Smooth muscle cell (in vitro differentiated cells): ENCODE measurements around the gene CAPN14. TPM values are rescaled to one million over a fixed set of nuclear protein-coding genes. Genes with fewer than 3 reads are reported as not detected.

Experiments
- DNase-seq: peaks from one replicate; lab custom pipeline; 2025; ENCODE audit not compliant: unreplicated experiment; lab: John Stamatoyannopoulos, UW
- H2AFZ ChIP-seq: fragments of 200-600 bp; sonication (generic); 2 replicates; pipeline ENCODE4 v1.6.0; 2016; ENCODE audit warnings: antibody characterized with exemption, low read depth, mild to moderate bottlenecking
- H3F3A ChIP-seq: fragments of 200-600 bp; sonication (generic); 2 replicates; pipeline ENCODE4 v1.6.0; 2017; ENCODE audit warnings: antibody characterized with exemption, low read depth
- H3K27ac ChIP-seq: fragments of 200-600 bp; sonication (generic); 2 replicates; pipeline ENCODE4 v1.5.1; 2016; ENCODE audit warnings: low read depth, mild to moderate bottlenecking
- H3K27me3 ChIP-seq: fragments of 200-600 bp; sonication (generic); 2 replicates; pipeline ENCODE4 v1.6.1; 2016; ENCODE audit warnings: low read depth, mild to moderate bottlenecking
- H3K36me3 ChIP-seq: fragments of 200-600 bp; sonication (generic); 2 replicates; pipeline ENCODE4 v1.5.1; 2016; ENCODE audit warnings: low read depth
- H3K4me1 ChIP-seq: fragments of 200-600 bp; sonication (generic); 2 replicates; pipeline ENCODE4 v1.5.1; 2016; ENCODE audit warnings: low read depth
- H3K4me2 ChIP-seq: fragments of 200-600 bp; sonication (generic); 2 replicates; pipeline ENCODE4 v1.6.0; 2016; ENCODE audit warnings: mild to moderate bottlenecking
- H3K4me3 ChIP-seq: fragments of 200-600 bp; sonication (generic); 2 replicates; pipeline ENCODE4 v1.5.1; 2016; ENCODE audit warnings: mild to moderate bottlenecking
- H3K79me2 ChIP-seq: fragments of 200-600 bp; sonication (generic); 2 replicates; pipeline ENCODE4 v1.6.0; 2016; ENCODE audit warnings: low read depth, mild to moderate bottlenecking
- H3K9ac ChIP-seq: fragments of 200-600 bp; sonication (generic); 2 replicates; pipeline ENCODE4 v1.6.0; 2016; ENCODE audit warnings: low read depth
- H3K9me3 ChIP-seq: fragments of 200-600 bp; sonication (generic); replicated peaks from 2 replicates; pipeline ENCODE4 v1.5.1; 2016; ENCODE audit warnings: low read depth
- H4K20me1 ChIP-seq: fragments of 200-600 bp; sonication (generic); 2 replicates; pipeline ENCODE4 v1.6.0; 2016; ENCODE audit warnings: low read depth
- CTCF ChIP-seq: fragments of 200-600 bp; sonication (generic); IDR thresholded peaks from 2 replicates; pipeline ENCODE4 v1.5.1; 2017; ENCODE audit warnings: borderline replicate concordance, mild to moderate bottlenecking, antibody characterized with exemption; ENCODE audit not compliant: insufficient read depth, poor library complexity, severe bottlenecking
- WGBS: methylation state at CpG from one replicate; pipeline ENCODE4 v1.1.7; 2016; ENCODE audit warnings: low lambda C conversion rate; 5-methylcytosine and 5-hydroxymethylcytosine counted together
- polyA plus RNA-seq: library from polyadenylated mRNA; unstranded; fragments of >200 nt; fragmentation: Nextera tagmentation; extraction: Ambion mirVana; gene quantifications from 2 replicates; pipeline ENCODE4 v1.2.1, GENCODE V29; 2016
- total RNA-seq: library from RNA; depleted of rRNA; stranded (reverse); fragments of >200 nt; gene quantifications from 2 replicates; pipeline ENCODE4 v1.2.3, GENCODE V29; 2014

The CAPN14 gene
- total and polyA plus RNA-seq, 2 experiments from 2014 or later, result 0.13 to 0.55 TPM

GRCh38 chr2:31207790-31208189 lies 9.5 kb downstream of the CAPN14 start:
- no peak for TF ChIP-seq CTCF
- Histone ChIP-seq H3K4me1 (peaks cover 10% of the 10 kb centered on the region), H3K27me3 (peaks cover 10% of the 10 kb centered on the region), H3K4me3 (no peak overlapping the region), H3F3A (no peaks in the 10 kb centered on the region), H3K36me3 (no peaks in the 10 kb centered on the region), H2AFZ (no peak overlapping the region), H3K27ac (no peak overlapping the region), H4K20me1 (no peaks in the 10 kb centered on the region), H3K79me2 (no peaks in the 10 kb centered on the region), H3K4me2 (no peak overlapping the region), H3K9ac (no peak overlapping the region), H3K9me3 (no peaks in the 10 kb centered on the region)
- DNase-seq, result no peak
- 11% methylated on average over 2 of the region's 2 CpGs for WGBS

DNA sequence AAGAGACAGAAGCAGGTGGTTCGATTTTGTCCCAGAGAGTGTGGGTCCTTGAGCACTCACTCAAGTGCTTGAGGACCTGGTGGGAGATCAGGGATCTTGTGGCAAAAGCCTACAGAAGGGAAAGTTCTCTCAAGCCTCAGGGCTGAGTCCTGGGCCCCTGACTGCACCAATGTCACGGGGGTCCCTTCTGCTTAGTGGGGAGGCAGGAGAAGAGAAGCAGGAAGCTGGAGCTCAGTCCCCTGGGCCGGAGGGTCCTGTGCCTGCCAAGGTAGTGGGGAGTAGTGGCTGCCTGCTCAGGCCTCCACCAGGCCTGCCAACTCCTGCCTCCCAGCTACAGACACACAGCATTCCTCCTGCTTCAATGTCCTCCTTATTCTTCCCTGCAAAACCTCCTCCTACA lies 11.7 kb downstream of the CAPN14 start:
- peaks cover 12% of the 10 kb centered on the region for H3K27me3 ChIP-seq

DNA sequence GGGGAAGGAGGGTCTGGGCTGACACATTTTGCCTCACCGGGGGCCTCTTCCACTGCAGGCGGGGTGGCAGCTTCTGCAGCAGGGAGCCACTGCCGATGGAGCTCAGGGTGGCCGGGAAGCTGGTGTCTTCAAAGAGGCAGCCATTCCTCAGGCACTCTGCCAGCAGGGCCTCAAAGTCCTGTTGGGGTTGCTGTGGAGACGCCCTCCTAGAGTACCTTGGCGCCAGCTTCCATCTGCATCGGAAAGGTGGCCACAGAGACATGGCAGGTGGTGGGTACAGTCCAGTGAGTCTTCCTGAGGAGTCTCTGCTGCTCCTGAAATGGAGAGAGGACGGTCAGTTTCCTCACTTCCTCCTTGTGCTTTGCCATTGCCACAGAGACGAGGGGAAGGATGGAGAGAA lies 12.1 kb downstream of the CAPN14 start:
- Histone ChIP-seq H3K4me1 (peaks cover 10% of the 10 kb centered on the region), H3K79me2 (no peaks in the 10 kb centered on the region), H3K4me3 (no peak overlapping the region), H3K9me3 (no peaks in the 10 kb centered on the region), H3K27me3 (peaks cover 12% of the 10 kb centered on the region), H3F3A (no peaks in the 10 kb centered on the region), H3K27ac (no peak overlapping the region), H4K20me1 (no peaks in the 10 kb centered on the region), H2AFZ (no peak overlapping the region), H3K36me3 (no peaks in the 10 kb centered on the region), H3K4me2 (no peak overlapping the region), H3K9ac (no peak overlapping the region)
- WGBS, result 93% methylated on average over 9 of the region's 9 CpGs
- DNase-seq, result no peak
- no peak for TF ChIP-seq CTCF

More for the DNA sequence above, 11.7 kb downstream of the CAPN14 start:
- no peaks in the 10 kb centered on the region for H3F3A ChIP-seq
- no peak overlapping the region for H2AFZ ChIP-seq
- no peak for DNase-seq
- TF ChIP-seq CTCF, result no peak
- no peaks in the 10 kb centered on the region for H4K20me1 ChIP-seq
- H3K36me3 ChIP-seq, result no peaks in the 10 kb centered on the region
- H3K9me3 ChIP-seq, result no peaks in the 10 kb centered on the region
- H3K4me1 ChIP-seq, result peaks cover 10% of the 10 kb centered on the region
- H3K4me3 ChIP-seq, result no peak overlapping the region
- no peak overlapping the region for H3K4me2 ChIP-seq
- no peaks in the 10 kb centered on the region for H3K79me2 ChIP-seq
- 96% methylated on average over 3 of the region's 3 CpGs for WGBS
- H3K27ac ChIP-seq, result no peak overlapping the region
- no peak overlapping the region for H3K9ac ChIP-seq

- peaks cover 10% of the 10 kb centered on the region for H3K4me1 ChIP-seq
- H3K9me3 ChIP-seq, result no peaks in the 10 kb centered on the region
- no peak overlapping the region for H3K27ac ChIP-seq
- no peak for DNase-seq
- no peak overlapping the region for H3K9ac ChIP-seq
- no peak for TF ChIP-seq CTCF
- H4K20me1 ChIP-seq, result no peaks in the 10 kb centered on the region
- no peaks in the 10 kb centered on the region for H3K36me3 ChIP-seq
- 90% methylated on average over 6 of the region's 6 CpGs for WGBS
- H3K4me3 ChIP-seq, result no peak overlapping the region
- H3K79me2 ChIP-seq, result no peaks in the 10 kb centered on the region
- H2AFZ ChIP-seq, result no peak overlapping the region
- H3K4me2 ChIP-seq, result no peak overlapping the region
- H3K27me3 ChIP-seq, result peaks cover 12% of the 10 kb centered on the region
- no peaks in the 10 kb centered on the region for H3F3A ChIP-seq
Measured at GRCh38 chr2:31204783-31205182, 12.5 kb downstream of the CAPN14 start.
